Fibroblast of peridontal ligament (primary cell): ENCODE data around the gene UQCRC1.
"Not testable (repeated sequence)": the region's sequence is repeated elsewhere in the genome, so short reads cannot be mapped to it uniquely, and the experiment has no call there.

Experiments used
- DNase-seq: peaks from one replicate; pipeline ENCODE4 v3.0.0-alpha.2; 2010; ENCODE audit errors: extremely low read depth

The UQCRC1 gene

DNA sequence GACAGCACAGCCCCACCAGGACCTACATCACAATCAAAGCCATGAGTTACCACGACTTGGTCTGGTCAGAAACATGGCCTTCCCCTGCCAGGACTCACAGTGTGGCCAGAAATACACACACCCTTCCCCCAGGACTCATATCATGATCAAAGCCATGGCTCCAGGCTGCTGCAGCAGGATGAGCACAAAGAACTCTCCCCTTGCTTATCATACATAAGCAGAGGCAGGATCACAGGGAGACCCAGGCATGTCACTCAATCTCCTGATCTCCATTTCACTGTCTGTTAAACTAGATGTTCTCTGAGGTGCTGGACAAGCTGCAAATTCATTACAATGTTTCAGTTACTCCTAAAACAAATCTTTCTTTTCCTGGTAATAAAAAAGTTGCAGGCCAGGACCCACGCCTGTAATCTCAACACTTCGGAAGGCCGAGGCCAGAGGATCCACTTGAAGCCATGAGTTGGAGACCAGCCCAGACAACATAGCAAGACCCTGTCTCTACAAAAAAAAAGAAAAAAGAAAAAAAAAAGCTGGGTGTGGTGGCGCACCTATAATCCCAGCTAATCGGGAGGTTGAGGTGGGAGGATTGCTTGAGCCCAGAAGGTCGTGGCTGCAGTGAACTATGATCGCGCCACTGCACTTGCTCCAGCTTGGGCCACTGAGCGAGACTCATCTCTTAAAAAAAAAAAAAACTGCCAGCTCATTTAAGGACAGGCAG is 54.1 kb downstream of the UQCRC1 start:
- no peak for DNase-seq

DNA sequence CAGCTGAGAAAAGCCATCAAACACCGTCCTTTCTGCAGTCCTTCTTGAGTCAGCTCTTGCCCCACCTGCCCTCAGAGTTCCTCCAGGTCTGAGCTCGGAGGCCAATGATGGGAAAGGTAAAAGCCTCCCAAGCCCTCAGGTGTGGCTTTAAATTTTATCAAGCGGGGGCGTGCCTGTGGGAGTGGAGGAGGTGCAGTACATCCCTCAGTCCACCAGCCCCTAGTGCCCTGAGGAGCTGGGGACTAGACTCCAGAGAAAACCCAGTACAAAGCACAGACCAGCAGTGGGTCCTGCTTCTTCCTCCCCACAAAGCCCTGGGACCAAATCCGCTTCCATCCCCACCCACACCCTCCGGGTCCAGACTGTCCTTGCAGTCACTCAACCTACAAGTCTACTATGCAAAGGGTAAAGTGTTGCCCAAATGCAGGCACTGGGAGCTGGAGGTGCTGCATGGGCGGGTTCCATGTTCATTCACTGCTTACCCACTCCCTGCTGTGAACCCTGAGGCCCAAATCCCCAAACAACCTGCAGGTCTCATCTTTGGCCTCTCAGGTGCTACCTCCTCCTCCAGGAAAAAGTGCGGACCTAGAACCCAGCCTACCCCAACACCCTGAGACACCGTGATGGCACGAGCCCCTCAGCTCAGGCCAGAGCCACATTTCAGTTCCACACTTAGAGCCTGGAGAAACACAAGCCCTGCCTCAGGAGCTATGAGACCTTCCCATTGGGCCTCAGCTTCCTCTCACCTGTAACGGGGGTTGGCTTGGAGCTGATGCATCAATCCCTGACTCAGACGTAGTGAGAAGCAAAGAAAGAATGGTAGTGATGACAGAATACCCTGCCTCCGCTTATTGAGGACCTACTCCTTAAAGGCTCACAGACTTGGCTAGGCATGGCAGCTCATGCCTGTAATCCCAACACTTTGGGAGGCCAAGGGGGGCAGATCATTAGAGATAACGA is 55.3 kb downstream of the UQCRC1 start:
- DNase-seq: no peak

DNA sequence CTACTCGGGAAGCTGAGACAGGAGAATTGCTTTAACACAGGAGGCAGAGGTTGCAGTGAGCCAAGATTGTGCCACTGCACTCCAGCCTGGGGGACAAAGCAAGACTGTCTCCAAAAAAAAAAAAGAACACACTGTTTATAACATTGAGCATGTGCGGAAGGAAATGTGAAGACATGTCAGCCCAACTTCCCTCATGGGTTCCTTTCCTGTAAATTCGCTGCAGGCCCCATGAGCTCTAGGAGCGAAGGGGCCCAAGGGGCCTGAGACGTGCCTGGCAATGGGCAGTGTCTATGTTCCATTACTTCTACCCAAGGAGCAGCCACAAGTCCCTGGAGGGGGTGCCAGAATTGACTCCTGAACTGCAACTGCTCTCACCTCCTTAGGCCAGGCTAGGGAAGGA is 56.1 kb downstream of the UQCRC1 start:
- no peak for DNase-seq

DNA sequence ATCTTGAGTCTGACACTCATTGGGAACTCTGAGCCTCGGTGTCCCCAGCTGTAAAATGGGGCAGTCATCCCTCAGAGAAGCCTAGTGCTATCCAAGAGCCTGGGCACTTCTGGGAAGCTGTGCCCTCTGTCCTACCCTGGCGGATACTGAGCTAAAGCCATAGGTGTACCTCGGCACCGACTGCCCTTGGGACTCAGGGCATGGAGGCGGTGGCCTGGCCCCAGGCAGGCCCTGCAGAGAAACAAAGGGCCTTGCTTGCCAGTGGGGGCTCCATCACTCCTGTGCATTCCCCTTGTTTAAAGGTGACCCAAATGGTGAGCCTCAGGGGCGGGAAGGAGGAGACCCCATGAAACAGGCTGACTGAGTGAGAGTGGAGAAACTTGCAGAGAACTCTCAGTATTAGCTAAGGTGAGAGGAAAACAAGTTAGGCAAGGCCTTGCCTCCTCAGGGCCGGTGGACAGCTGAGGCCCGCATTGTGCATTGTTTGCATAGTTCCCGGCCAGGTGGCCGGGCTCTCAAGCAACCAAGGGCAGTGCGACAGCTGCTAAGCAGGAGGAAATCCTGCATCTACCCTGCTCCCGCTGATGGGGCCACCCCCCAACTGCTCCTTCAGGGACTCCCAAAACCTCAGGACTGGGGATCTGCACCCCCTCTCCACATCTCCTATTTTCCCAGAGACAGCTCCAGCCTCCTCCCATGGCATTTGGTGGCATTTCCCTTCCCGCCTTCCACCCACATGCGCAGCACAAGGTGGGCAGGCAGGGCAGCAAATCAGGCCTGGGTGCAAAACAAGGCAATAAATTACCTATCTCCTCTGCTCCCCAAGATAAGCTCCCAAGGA is 57.1 kb downstream of the UQCRC1 start:
- no peak for DNase-seq

DNA sequence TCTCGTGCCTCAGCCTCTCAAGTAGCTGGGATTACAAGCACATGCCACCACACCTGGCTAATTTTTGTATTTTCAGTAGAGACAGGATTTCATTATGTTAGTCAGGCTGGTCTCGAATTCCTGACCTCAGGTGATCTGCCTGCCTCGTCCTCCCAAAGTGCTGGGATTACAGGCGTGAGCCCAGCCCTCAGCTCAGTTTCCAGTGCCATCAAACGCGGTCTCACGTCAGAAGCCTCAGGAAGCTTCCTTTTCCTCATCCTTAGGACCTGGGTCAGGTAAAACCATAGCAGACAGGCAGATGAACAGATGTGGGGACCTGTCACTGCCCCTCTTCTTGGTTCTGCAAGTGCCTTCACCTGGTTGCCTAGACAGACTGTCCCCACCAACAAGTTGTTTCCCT is 57.8 kb downstream of the UQCRC1 start:
- not testable (repeated sequence) for DNase-seq
